ENCODE data around the gene TUT7. TPM values are rescaled to one million over a fixed set of nuclear protein-coding genes. Genes with fewer than 3 reads are reported as not detected.

The TUT7 gene
- total RNA-seq, 1 donor from 2014 or later, result 15.9 TPM

Other genes starting within 250 kb of the TUT7 start
- 0.42 TPM for gene C9orf153, start 94.8 kb downstream of the TUT7 start, total RNA-seq
- gene ISCA1, start 71.9 kb downstream of the TUT7 start, total RNA-seq, result 74.1 TPM